HG02885 (cell line): ENCODE measurements around the gene KCNE4.

Source experiments
- ATAC-seq: cut with Tn5 transposase; IDR thresholded peaks from one replicate; pipeline ENCODE4 v1.9.1; 2021; ENCODE audit warnings: mild to moderate bottlenecking; ENCODE audit not compliant: unreplicated experiment, poor library complexity

KCNE4 gene

DNA sequence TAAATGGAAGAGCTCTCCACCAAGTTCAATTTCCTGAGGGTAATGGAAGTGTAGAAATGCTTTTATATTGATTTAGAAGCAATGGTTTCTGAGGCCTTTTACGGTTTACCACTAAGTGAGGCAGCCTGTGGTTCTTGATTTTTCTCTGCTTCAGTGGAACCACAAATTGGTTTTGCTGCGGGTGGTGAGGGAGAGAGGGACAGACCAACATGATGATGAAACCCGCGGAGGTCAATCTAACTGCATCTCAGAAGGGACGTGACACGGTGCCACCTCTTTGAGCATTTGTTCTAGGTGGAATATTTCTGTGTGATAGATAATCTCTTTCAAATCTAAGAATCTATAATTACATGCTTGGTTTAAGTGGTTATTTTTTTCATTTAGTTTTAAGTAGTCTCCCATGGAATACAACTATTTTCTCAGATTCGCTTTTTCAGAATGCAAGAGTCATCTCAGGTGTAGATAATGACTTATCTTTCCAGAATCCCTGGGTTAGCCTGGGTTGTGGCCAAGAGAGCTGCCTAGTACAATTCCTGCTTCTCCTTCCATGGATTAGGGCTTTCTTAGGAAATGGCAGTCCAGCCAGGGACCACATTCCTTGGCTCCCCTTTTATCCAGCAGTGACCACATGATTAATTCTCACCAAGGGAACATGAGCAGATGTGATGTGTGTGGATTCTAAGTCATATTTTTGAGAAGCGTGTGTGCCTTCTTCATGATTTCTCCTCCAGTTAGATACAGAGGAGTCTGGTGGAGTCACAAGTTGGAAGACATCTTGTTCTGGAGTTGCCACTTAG lies 52.5 kb downstream of the KCNE4 start:
- no peak for ATAC-seq
